Skin of body (tissue), 2 donors: ENCODE data around the gene DAZAP2. TPM values are rescaled to one million over a fixed set of nuclear protein-coding genes. Genes with fewer than 3 reads are reported as not detected.
"Not testable (repeated sequence)": the region's sequence is repeated elsewhere in the genome, so short reads cannot be mapped to it uniquely, and the experiment has no call there.

Experiments used
- DNase-seq: peaks from one replicate; lab custom pipeline; 2025; lab: John Stamatoyannopoulos, UW
- total RNA-seq: library from RNA; depleted of rRNA; stranded (reverse); fragments of >200 nt; gene quantifications from one replicate; pipeline ENCODE4 v1.2.3, GENCODE V29; 2014

The DAZAP2 gene
- total RNA-seq, 1 donor from 2014 or later: 50.2 TPM

- DNase-seq: peak; percentile 15
These were observed 7.7 kb downstream of the DAZAP2 start for GRCh38 chr12:51246254-51246853.

GRCh38 chr12:51247523-51248206, 9.0 kb downstream of the DAZAP2 start:
- no peak for DNase-seq

GRCh38 chr12:51253276-51253675, 14.7 kb downstream of the DAZAP2 start:
- no peak for DNase-seq

GRCh38 chr12:51254536-51254935, 15.9 kb downstream of the DAZAP2 start:
- DNase-seq: no peak

- not testable (repeated sequence) for DNase-seq
These were observed 21.0 kb downstream of the DAZAP2 start for GRCh38 chr12:51259600-51259999.

- DNase-seq: no peak
These were observed 24.1 kb downstream of the DAZAP2 start for GRCh38 chr12:51262758-51263177.

GRCh38 chr12:51263341-51263740, 24.7 kb downstream of the DAZAP2 start:
- DNase-seq: no peak

GRCh38 chr12:51264297-51264696, 25.7 kb downstream of the DAZAP2 start:
- DNase-seq: no peak

GRCh38 chr12:51265024-51265423, 26.4 kb downstream of the DAZAP2 start:
- DNase-seq: no peak

- DNase-seq: no peak
These were observed 30.8 kb downstream of the DAZAP2 start for GRCh38 chr12:51269174-51270066.

- no peak for DNase-seq
These were observed 31.7 kb downstream of the DAZAP2 start, which contains the start of gene SMAGP for GRCh38 chr12:51270067-51270950. Gene SMAGP, minus strand, starts transcription at chr12:51270415. Its CDS starts 1,137 bp downstream, at chr12:51269278.

- DNase-seq: no peak
These were observed 32.4 kb downstream of the DAZAP2 start for GRCh38 chr12:51270951-51271518.

GRCh38 chr12:51272810-51273209, 34.2 kb downstream of the DAZAP2 start:
- DNase-seq: not testable (repeated sequence)

- DNase-seq: no peak
These were observed 36.5 kb downstream of the DAZAP2 start for GRCh38 chr12:51275088-51275487.

GRCh38 chr12:51281202-51281924, 42.7 kb downstream of the DAZAP2 start:
- no peak for DNase-seq

GRCh38 chr12:51285843-51286242, 47.2 kb downstream of the DAZAP2 start:
- DNase-seq: no peak

GRCh38 chr12:51291603-51292513, 53.2 kb downstream of the DAZAP2 start:
- DNase-seq: not testable (repeated sequence)
